Measurements from ENCODE around the gene FHAD1.

FHAD1 gene

GRCh38 chr1:15309687-15310086 is 62.7 kb downstream of the FHAD1 start:
- DNase-seq: no peak

- DNase-seq: no peak
Measured at GRCh38 chr1:15310544-15310943, 63.5 kb downstream of the FHAD1 start.

- no peak for DNase-seq
Measured at GRCh38 chr1:15311122-15311822, 64.2 kb downstream of the FHAD1 start.

- DNase-seq: no peak
Measured at GRCh38 chr1:15311880-15312279, 64.9 kb downstream of the FHAD1 start.

- DNase-seq: no peak
Measured at GRCh38 chr1:15312626-15313411, 65.8 kb downstream of the FHAD1 start.

GRCh38 chr1:15314328-15315281 is 67.6 kb downstream of the FHAD1 start:
- DNase-seq: no peak

GRCh38 chr1:15315815-15316214 is 68.8 kb downstream of the FHAD1 start:
- DNase-seq: no peak

- DNase-seq: no peak
Measured at GRCh38 chr1:15316510-15316909, 69.5 kb downstream of the FHAD1 start.

GRCh38 chr1:15320267-15320666 is 73.2 kb downstream of the FHAD1 start:
- no peak for DNase-seq

- DNase-seq: no peak
Measured at GRCh38 chr1:15321601-15322000, 74.6 kb downstream of the FHAD1 start.

- no peak for DNase-seq
Measured at GRCh38 chr1:15322648-15323350, 75.8 kb downstream of the FHAD1 start.

GRCh38 chr1:15323351-15323988 is 76.4 kb downstream of the FHAD1 start:
- peak; percentile 63 for DNase-seq

GRCh38 chr1:15323989-15324868 is 77.2 kb downstream of the FHAD1 start:
- no peak for DNase-seq

- DNase-seq: no peak
Measured at GRCh38 chr1:15324869-15325335, 77.9 kb downstream of the FHAD1 start.

GRCh38 chr1:15325375-15326085 is 78.5 kb downstream of the FHAD1 start:
- no peak for DNase-seq

- no peak for DNase-seq
Measured at GRCh38 chr1:15326691-15327588, 79.9 kb downstream of the FHAD1 start.

- DNase-seq: no peak
Measured at GRCh38 chr1:15328351-15329103, 81.5 kb downstream of the FHAD1 start.

GRCh38 chr1:15329104-15329820 is 82.2 kb downstream of the FHAD1 start:
- DNase-seq: no peak

Measured in activated T-cell treated with anti-CD3 and anti-CD28 coated beads for 4 hours (primary cell).